Body of pancreas (tissue), 4 donors: Measurements from ENCODE around the gene ABHD16B.

Experiments
- CTCF ChIP-seq, 7 experiments: fragments of 450-650 bp in 4 of 7; fragments of 200-600 bp in 3 of 7; sonication (generic) in 3 of 7; IDR thresholded peaks; one replicate each; pipeline ENCODE4 v1.5.1; 2016 to 2019; ENCODE audit warnings: antibody characterized with exemption in 7 of 7
- POLR2A ChIP-seq, 3 donors: fragments of 450-650 bp; IDR thresholded peaks; one replicate each; pipeline ENCODE4 v1.6.1; 2016; ENCODE audit warnings: antibody characterized with exemption in 3 of 3, mild to moderate bottlenecking in 2 of 3

- no peak for TF ChIP-seq CTCF (IDR thresholded peaks at IDR 0.05)
- TF ChIP-seq POLR2A (IDR thresholded peaks at IDR 0.05), result no peak
These were observed 30.0 kb downstream of the ABHD16B start for GRCh38 chr20:63891061-63892002.
